GM18526 (cell line): ENCODE results near the gene XPNPEP1.

Experiments
- POLR2A ChIP-seq: IDR thresholded peaks from 3 replicates; pipeline ENCODE4 v1.6.1; 2011; ENCODE audit not compliant: insufficient read length; ENCODE audit errors: extremely low read depth

Gene XPNPEP1

DNA sequence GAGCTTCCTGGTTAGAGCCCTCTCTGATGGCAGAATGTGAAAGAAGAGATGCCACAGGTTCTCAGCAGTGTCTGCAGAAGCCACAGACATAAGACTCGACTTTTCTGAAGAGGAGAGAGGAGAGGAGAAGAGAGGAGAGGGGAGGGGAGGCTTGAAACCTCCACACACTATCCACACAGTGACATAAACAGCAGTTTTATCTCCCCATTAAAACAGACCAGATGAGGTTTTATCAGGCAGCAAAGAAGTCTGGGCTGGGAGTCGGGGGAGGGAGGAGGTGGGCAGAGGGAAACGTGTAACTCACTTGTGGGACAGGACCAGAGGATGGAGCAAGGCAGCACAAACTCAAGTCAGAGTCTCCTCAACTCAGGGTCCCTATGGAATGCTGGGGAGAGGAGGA is 76.5 kb downstream of the XPNPEP1 start:
- no peak for TF ChIP-seq POLR2A

DNA sequence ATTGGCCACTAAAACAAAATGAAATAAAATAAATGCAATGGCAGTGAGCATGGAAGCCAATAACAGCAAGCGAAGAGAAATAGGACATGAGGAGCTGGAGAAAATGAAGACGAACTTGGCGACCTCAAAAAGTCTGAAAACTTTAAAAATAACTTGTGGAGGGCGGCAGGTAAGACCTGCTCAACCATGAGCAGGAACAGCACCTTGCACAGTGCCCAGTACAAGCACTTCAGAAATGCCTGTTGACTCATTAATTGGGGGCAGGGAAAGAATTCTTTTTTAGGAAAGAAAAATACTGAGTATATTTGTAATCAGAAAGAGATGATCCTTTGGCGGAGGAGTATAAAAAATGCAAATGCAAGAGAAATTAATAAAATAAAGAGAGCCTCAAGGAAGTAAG is 78.0 kb downstream of the XPNPEP1 start:
- TF ChIP-seq POLR2A, result no peak

DNA sequence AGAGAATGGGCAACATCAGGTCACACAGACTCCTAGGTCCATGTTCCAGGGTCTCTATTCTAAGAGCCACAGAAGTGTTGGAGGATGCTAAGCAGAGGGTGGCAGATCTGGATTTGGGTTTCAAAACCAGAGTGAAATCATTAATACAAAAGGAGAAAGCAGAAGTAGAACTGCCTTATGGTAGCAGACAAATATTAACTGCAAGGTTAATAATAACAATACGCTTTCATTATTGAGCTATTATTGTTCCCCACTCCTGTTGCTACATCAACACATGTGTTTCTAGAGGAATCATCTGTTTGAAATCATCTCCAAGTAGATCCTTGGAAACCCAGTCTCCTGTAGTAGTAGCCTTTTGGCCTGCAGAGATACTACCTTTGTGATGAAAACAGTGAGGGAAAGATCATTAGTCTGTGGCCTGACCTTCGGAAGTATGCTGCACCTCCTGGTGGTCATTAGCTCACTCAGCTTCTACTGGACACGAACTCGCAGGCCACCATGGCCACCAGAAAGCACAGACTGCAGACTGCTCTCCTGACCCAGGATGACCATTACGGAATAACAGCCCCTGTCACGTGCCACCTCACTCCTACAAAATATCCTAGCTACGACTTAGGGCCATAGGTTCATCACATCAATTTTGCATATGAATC is 84.6 kb downstream of the XPNPEP1 start:
- TF ChIP-seq POLR2A, result no peak

DNA sequence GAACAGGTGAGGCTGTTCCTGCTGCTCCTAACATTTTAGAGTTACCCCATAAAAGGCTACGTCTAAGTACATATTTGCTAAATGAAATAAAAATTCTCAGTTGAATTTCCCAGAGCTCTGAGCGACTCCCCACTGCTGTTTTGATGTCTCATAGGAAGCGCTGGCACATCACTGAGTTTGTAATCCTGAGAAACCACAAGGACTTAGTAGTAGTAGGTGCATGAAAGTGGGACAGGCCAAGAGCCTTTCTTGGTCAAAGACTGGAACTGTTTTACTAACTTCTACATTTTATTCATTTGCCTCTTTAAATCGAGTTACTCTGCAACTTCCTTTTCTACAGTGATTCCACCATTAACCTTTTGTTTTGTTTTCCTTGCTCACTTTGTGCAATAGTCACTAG is 85.9 kb downstream of the XPNPEP1 start:
- no peak for TF ChIP-seq POLR2A

DNA sequence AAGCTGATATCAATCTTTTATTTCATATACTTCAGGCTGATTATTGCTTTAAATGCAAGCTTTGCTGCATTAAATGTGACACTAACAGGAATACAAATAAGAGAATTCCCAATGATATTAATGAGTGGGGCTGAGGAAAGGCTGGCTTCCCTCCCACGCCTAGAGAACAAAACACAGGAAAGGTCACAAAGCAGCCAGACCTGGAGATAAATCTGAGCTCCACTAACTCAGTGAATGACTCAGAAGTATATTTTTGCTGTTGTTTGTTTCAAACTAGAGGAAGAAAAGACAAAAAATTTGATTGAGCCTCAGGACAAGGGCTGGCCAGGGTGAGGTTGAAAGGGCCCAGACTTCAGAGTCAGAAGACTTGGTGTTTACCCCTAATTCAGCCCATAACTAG is 88.1 kb downstream of the XPNPEP1 start:
- no peak for TF ChIP-seq POLR2A

DNA sequence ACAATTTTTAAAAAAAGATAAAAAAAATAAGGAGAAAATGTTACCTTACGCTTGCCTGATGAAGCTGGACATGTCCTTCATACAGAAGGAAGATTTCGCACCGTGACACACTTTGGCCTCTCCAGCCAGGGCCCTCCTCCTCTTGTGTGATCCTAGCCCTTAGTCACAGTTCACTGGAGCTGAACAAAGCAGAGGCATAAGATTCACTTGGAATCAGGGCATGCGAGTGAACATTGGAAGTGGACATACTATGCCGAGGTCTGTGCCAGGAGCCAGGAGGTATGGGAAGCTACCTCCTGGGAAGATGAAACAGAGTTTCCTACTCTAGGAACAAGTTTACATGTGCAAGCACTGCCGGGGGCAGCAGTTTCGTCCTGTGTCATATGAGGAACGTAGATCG is 91.5 kb downstream of the XPNPEP1 start:
- no peak for TF ChIP-seq POLR2A

DNA sequence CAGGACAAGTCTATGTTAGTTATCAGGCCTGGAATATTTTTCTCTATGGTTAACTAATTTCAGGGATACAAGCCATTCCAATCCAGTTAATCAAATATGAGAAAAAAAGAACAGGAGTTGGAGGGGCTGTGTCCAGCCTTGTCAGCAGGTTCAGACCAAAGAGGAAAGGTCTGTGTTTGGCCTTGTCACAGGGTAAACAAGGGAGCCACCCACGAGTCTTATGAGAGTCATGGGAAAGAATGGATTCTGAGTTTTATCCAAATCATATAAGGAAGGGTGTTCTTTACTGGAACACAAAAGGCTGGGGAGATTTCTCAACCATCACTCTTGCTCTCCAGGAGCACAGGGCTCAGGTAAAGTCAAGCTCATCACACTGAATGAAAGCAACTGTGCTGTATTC is 99.1 kb downstream of the XPNPEP1 start:
- TF ChIP-seq POLR2A, result no peak

DNA sequence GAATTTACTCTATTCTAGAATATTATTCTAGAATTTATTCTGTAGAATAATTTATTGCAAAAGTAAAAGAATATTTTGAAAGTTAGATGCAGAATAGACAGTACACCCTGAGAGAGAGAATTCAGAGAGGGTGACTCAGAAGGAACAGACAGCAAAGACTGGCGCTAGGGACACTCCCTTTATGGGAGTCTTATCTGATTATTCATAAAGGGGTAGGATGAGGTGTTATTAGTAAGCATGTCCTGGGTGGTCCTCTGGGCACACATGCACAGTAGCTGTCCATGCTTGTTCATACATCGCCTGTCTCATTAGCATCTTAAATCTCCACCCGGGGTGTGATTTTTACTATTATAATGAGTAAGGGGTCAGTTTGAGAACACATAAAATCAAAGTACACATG is 100.1 kb downstream of the XPNPEP1 start:
- TF ChIP-seq POLR2A, result no peak

DNA sequence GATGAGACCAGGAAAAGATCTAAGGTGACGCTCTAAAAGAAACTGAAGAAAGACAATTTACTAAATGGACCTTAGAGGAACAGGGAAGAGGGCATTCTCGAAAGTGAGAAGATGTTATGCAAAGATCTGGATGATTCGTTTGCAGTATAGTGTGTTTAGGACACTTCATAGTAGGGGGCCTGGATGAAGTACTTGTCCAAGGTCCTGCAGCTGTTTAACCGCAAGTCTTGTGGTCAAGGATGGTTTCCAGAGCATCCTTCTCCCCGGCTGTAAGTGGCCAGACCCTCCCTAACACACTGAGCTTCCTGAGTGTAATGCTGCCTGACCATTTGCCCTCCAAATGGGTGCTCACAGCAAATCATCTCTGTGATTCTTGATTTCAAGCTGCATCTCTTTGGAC is 101.6 kb downstream of the XPNPEP1 start:
- no peak for TF ChIP-seq POLR2A

DNA sequence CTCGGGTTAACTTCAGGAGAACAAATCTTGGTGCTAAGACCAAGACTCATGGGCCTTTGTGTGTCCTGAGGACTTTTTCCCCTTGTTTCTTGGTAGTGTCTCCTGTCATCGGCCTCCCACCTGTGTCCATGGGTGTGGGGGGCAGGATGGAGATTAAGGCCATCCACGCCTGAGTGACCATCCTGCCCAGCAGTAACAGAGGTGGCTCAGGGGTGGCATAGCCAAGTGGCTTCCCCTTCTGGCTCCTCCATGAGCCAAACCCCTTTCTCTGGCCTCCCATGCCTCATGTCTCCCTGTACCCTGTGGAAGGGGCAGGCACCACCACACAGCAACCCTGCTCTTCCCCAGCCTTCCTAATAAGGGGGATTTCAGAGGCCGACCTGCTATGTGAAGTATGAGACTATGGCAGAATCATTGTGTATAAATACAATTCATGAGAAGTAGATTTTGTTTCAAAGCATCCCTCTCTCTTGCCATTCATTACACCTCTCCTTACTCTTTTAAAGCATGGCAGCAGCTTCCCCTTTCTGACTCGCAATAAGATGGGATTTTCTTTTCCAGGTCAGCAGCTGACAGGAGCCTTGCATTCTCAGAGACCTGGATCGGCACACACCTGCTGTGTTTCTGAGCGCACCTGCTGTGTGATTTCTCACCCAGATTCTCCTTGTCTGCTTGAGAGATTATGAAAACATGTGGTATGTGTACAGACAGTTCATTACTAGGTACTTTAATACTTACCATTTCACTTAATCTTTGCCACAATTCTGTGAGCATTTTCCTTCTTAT is 102.5 kb downstream of the XPNPEP1 start:
- TF ChIP-seq POLR2A, result no peak

DNA sequence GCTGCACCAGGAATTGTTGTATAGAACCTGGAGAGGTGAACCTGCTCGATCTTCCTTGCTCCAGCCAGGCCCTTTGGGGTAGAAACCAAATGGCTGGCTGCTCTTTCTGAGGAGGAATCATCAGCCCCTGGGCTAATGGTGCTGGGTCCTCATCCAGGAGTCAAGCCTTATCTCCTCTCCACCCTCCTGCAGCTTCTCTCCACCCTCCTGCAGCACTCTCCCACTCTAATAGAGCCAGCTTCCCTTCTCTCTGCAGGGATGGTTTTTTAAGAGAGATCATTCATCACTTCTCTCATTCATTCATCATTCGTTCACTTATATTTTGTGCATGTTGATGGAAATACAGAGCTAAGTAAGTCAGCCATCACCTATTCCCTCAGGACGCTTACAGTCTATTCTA is 103.5 kb downstream of the XPNPEP1 start:
- no peak for TF ChIP-seq POLR2A
